Neural cell (in vitro differentiated cells): ENCODE results near the gene SLC41A3. TPM values are rescaled to one million over a fixed set of nuclear protein-coding genes. Genes with fewer than 3 reads are reported as not detected.
"Not testable (repeated sequence)": the region's sequence is repeated elsewhere in the genome, so short reads cannot be mapped to it uniquely, and the experiment has no call there.

Source experiments
- H2AFZ ChIP-seq: fragments of 200-600, 300-800 bp; sonication (generic), shearing (Covaris generic); 2 replicates; pipeline ENCODE4 v1.6.0; 2014; ENCODE audit warnings: low read depth, mild to moderate bottlenecking, antibody characterized with exemption, low read length, moderate library complexity
- H3F3A ChIP-seq: fragments of 200-600 bp; shearing (Covaris generic); 2 replicates; pipeline ENCODE4 v1.6.1; 2016; ENCODE audit warnings: mild to moderate bottlenecking, moderate library complexity, mixed read lengths, antibody characterized with exemption, low read length; ENCODE audit not compliant: insufficient read depth, poor library complexity, severe bottlenecking
- H3K27ac ChIP-seq: fragments of 200-600, 300-800 bp; sonication (generic), shearing (Covaris generic); 2 replicates; pipeline ENCODE4 v1.5.1; 2014; ENCODE audit warnings: mild to moderate bottlenecking, low read length, moderate library complexity
- H3K27me3 ChIP-seq: fragments of 300-800, 200-600 bp; sonication (generic), shearing (Covaris generic); 2 replicates; pipeline ENCODE4 v1.6.0; 2014; ENCODE audit warnings: mild to moderate bottlenecking, low read depth, low read length, moderate library complexity; ENCODE audit not compliant: insufficient read depth
- H3K36me3 ChIP-seq: fragments of 300-800, 200-600 bp; sonication (generic), shearing (Covaris generic); 2 replicates; pipeline ENCODE4 v1.5.1; 2014; ENCODE audit warnings: mild to moderate bottlenecking, antibody characterized with exemption, low read length, moderate library complexity; ENCODE audit not compliant: insufficient read depth
- H3K4me2 ChIP-seq: fragments of 300-800, 200-600 bp; sonication (generic), shearing (Covaris generic); 2 replicates; pipeline ENCODE4 v1.6.0; 2014; ENCODE audit warnings: mild to moderate bottlenecking, low read length
- H3K4me3 ChIP-seq: fragments of 300-800, 200-600 bp; sonication (generic), shearing (Covaris generic); 2 replicates; pipeline ENCODE4 v1.5.1; 2014; ENCODE audit warnings: mild to moderate bottlenecking, low read length, moderate library complexity
- H3K79me2 ChIP-seq: fragments of 200-600 bp; shearing (Covaris generic); replicated peaks from 2 replicates; pipeline ENCODE4 v1.6.0; 2014; ENCODE audit warnings: mild to moderate bottlenecking, low read length, moderate library complexity; ENCODE audit not compliant: insufficient read depth
- H3K9ac ChIP-seq: fragments of 300-800, 200-600 bp; sonication (generic), shearing (Covaris generic); 2 replicates; pipeline ENCODE4 v1.6.1; 2016; ENCODE audit warnings: mild to moderate bottlenecking, low read length, mixed read lengths
- H3K9me2 ChIP-seq: fragments of 200-600 bp; shearing (Covaris generic); 2 replicates; pipeline ENCODE4 v1.6.1; 2016; ENCODE audit warnings: mild to moderate bottlenecking, low read length, mixed read lengths; ENCODE audit not compliant: insufficient read depth
- H3K9me3 ChIP-seq: fragments of 200-600, 300-800 bp; sonication (generic), shearing (Covaris generic); 2 replicates; pipeline ENCODE4 v1.6.1; 2016; ENCODE audit warnings: mild to moderate bottlenecking, mixed run types, low read length, moderate library complexity, mixed read lengths
- H4K20me1 ChIP-seq: fragments of 200-600 bp; shearing (Covaris generic); 2 replicates; pipeline ENCODE4 v1.6.1; 2016; ENCODE audit warnings: mild to moderate bottlenecking, mixed run types; ENCODE audit not compliant: insufficient read depth
- EP300 ChIP-seq: fragments of 450-650 bp; conservative IDR thresholded peaks from 2 replicates; pipeline ENCODE4 v1.6.1; 2014; ENCODE audit warnings: antibody characterized with exemption, mild to moderate bottlenecking, moderate library complexity; ENCODE audit not compliant: poor library complexity, severe bottlenecking
- EZH2 ChIP-seq: fragments of 200-600, 300-800 bp; shearing (Covaris generic), sonication (generic); IDR thresholded peaks from 2 replicates; pipeline ENCODE4 v1.6.1; 2014; ENCODE audit warnings: antibody characterized with exemption, low read length, borderline replicate concordance, mild to moderate bottlenecking; ENCODE audit not compliant: insufficient read depth, poor library complexity, severe bottlenecking
- MXI1 ChIP-seq: fragments of 450-650 bp; conservative IDR thresholded peaks from 2 replicates; pipeline ENCODE4 v1.6.1; 2014; ENCODE audit warnings: antibody characterized with exemption, mild to moderate bottlenecking; ENCODE audit not compliant: poor library complexity, severe bottlenecking
- POLR2AphosphoS5 ChIP-seq: IDR thresholded peaks from 2 replicates; pipeline ENCODE4 v1.6.1; 2012
- RAD21 ChIP-seq: fragments of 450-650 bp; conservative IDR thresholded peaks from 2 replicates; pipeline ENCODE4 v1.6.1; 2014; ENCODE audit warnings: antibody characterized with exemption, mild to moderate bottlenecking, moderate library complexity
- SMC3 ChIP-seq: fragments of 450-650 bp; conservative IDR thresholded peaks from 2 replicates; pipeline ENCODE4 v1.6.1; 2014; ENCODE audit warnings: antibody characterized with exemption, mild to moderate bottlenecking, moderate library complexity; ENCODE audit not compliant: poor library complexity
- TAF1 ChIP-seq: IDR thresholded peaks from 2 replicates; pipeline ENCODE4 v1.6.1; 2012; ENCODE audit warnings: low read depth
- polyA plus RNA-seq: library from polyadenylated mRNA; depleted of rRNA; stranded (reverse); fragments of >200 nt; gene quantifications from 2 replicates; pipeline ENCODE4 v1.2.3, GENCODE V29; 2014
- TF ChIP-seq, protein P1 (sequence below): fragments of 450-650 bp; IDR thresholded peaks from 2 replicates; pipeline ENCODE4 v1.5.1; 2014; ENCODE audit warnings: antibody characterized with exemption, mild to moderate bottlenecking, moderate library complexity; ENCODE audit not compliant: poor library complexity, severe bottlenecking

SLC41A3 gene
- polyA plus RNA-seq, 1 donor from 2014 or later = 80.0 TPM

DNA sequence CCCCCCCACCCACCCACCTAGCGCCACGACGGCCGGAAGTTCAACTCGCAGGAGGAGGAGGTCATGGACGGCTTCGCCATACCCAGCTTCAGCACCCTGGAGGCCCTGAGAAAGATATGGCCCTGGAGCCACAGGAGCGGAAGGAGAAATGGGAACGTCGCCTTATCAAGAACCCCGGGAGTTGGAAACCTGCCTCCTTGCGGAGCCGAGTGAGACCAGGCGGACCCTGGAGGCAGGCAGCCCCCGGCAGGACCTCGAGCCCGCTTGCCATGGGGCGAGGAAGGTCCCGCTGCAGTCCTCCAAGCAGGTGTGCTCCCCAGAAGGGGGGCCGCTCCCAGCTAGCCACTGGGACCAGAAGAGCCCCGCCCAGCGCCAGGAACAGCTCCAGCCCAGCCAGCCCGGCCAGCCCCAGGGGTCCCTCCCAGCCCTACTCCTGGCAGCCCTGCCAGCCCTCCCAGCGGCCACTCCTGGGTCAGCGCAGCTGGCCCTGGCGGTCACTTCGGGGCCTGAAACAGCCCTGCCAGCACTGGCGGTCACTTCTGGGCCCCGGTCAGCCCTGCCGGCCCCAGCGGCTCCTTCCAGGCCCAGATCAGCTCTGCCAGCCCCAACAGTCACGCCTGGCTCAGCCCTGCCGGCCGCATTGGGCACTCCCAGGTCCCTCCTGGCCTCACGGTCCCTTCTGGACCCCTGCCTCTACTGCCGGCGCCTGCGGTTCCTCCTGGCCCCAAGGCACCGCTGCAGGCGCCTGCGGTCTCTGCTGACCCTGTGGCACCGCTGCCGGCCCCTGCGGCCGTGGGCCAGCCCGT is 125.2 kb downstream of the SLC41A3 start:
- no peaks in the 10 kb centered on the region for H3K36me3 ChIP-seq
- H3K9me3 ChIP-seq = no peaks in the 10 kb centered on the region
- H4K20me1 ChIP-seq = no peaks in the 10 kb centered on the region
- H3K4me2 ChIP-seq = no peak overlapping the region
- no peaks in the 10 kb centered on the region for H3K79me2 ChIP-seq
- H3K9me2 ChIP-seq = no peaks in the 10 kb centered on the region
- no peak overlapping the region for H3K4me3 ChIP-seq
- no peak overlapping the region for H3K9ac ChIP-seq
- no peaks in the 10 kb centered on the region for H3K27me3 ChIP-seq
- no peaks in the 10 kb centered on the region for H3F3A ChIP-seq
- H2AFZ ChIP-seq = no peak overlapping the region
- TF ChIP-seq SMC3 (no peak), EZH2 (no peak), MXI1 (no peak), EP300 (no peak), TAF1 (no peak), POLR2AphosphoS5 (no peak), RAD21 (no peak)
- TF ChIP-seq, protein P1, sequence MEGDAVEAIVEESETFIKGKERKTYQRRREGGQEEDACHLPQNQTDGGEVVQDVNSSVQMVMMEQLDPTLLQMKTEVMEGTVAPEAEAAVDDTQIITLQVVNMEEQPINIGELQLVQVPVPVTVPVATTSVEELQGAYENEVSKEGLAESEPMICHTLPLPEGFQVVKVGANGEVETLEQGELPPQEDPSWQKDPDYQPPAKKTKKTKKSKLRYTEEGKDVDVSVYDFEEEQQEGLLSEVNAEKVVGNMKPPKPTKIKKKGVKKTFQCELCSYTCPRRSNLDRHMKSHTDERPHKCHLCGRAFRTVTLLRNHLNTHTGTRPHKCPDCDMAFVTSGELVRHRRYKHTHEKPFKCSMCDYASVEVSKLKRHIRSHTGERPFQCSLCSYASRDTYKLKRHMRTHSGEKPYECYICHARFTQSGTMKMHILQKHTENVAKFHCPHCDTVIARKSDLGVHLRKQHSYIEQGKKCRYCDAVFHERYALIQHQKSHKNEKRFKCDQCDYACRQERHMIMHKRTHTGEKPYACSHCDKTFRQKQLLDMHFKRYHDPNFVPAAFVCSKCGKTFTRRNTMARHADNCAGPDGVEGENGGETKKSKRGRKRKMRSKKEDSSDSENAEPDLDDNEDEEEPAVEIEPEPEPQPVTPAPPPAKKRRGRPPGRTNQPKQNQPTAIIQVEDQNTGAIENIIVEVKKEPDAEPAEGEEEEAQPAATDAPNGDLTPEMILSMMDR = no peak
- H3K27ac ChIP-seq = no peak overlapping the region

DNA sequence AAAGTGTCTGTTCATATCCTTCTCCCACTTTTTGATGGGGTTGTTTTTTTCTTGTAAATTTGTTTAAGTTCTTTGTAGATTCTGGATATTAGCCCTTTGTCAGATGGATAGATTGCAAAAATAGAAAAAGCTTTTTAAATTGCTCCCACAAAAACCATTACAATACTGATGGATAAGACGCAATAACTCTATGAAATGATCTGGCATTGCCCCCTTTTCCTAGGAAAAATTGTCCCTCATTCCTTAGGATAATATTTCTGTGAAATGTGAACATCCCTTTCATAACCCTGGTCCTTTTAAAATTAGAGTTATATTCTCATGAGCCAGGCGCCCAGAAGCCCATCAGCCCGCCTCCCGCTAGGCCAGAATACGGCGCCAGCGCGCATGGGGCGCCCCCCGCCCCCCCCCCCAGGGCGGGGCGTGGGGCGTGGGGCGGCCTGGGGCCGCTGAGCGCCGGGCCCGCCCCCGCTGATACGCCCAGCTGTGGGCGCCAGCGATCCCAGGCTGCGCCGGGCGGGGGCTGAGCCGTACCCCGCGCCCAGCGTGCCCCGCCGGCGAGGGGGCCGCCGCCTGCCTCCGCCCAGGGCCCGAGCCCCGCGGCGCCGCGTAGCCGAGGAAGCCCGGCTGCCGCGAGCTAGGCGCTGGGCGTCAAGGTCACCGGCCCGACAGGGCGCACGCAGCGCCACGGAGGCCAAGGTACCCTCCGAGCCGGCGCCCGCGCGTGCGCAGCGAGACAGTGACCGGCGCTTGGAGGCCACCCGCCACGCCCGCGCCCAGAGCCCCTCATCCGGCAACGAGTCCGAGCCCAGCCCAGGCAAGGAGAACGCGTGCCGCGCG is 126.0 kb downstream of the SLC41A3 start:
- no peak overlapping the region for H2AFZ ChIP-seq
- no peaks in the 10 kb centered on the region for H3K79me2 ChIP-seq
- H3K36me3 ChIP-seq = no peaks in the 10 kb centered on the region
- H3K27ac ChIP-seq = no peak overlapping the region
- no peak overlapping the region for H3K9ac ChIP-seq
- no peaks in the 10 kb centered on the region for H3K9me3 ChIP-seq
- H3F3A ChIP-seq = no peaks in the 10 kb centered on the region
- H3K4me3 ChIP-seq = no peak overlapping the region
- no peaks in the 10 kb centered on the region for H4K20me1 ChIP-seq
- H3K9me2 ChIP-seq = no peaks in the 10 kb centered on the region
- H3K4me2 ChIP-seq = no peak overlapping the region
- TF ChIP-seq, protein P1 = no peak
- TF ChIP-seq EZH2 (no peak), TAF1 (no peak), POLR2AphosphoS5 (no peak), EP300 (no peak), MXI1 (no peak), RAD21 (no peak)
- no peaks in the 10 kb centered on the region for H3K27me3 ChIP-seq

- H3K27me3 ChIP-seq, H3K9me3 ChIP-seq: not testable (repeated sequence)
Observed at GRCh38 chr3:125957020-125957419, 126.9 kb downstream of the SLC41A3 start.

More at GRCh38 chr3:125957020-125957419, 126.9 kb downstream of the SLC41A3 start:
- H2AFZ ChIP-seq, H3K4me2 ChIP-seq, H4K20me1 ChIP-seq, H3K27ac ChIP-seq, H3K9ac ChIP-seq, H3K36me3 ChIP-seq, H3K4me3 ChIP-seq, H3K9me2 ChIP-seq, H3F3A ChIP-seq, H3K79me2 ChIP-seq: not testable (repeated sequence)
